ENCODE results near the gene SP140L. TPM values are rescaled to one million over a fixed set of nuclear protein-coding genes. Genes with fewer than 3 reads are reported as not detected.

Gene SP140L
- total RNA-seq, 1 donor from 2014 or later: 27.2 TPM

- Histone ChIP-seq H3K36me3 (no peaks in the 10 kb centered on the region), H3K27me3 (no peaks in the 10 kb centered on the region), H3K4me1 (peaks cover 18% of the 10 kb centered on the region), H3K9me3 (no peaks in the 10 kb centered on the region), H3K4me3 (peak overlapping the region; percentile 62), H3K27ac (peak overlapping the region; percentile 89)
- intact Hi-C loops (cut with DNase I): no loop called here
- DNase-seq (no peak), ATAC-seq (peak; percentile 17)
- no peak for TF ChIP-seq CTCF (IDR thresholded peaks at IDR 0.05)
These were observed 85.3 kb downstream of the SP140L start for GRCh38 chr2:230412371-230412711.

GRCh38 chr2:230412846-230413245, 85.9 kb downstream of the SP140L start:
- H3K4me3 ChIP-seq: no peak overlapping the region
- H3K27me3 ChIP-seq: no peaks in the 10 kb centered on the region
- DNase-seq: no peak
- H3K4me1 ChIP-seq: peaks cover 23% of the 10 kb centered on the region
- no peaks in the 10 kb centered on the region for H3K36me3 ChIP-seq
- no peak for TF ChIP-seq CTCF (IDR thresholded peaks at IDR 0.05)
- no peak for ATAC-seq
- no peaks in the 10 kb centered on the region for H3K9me3 ChIP-seq
- no peak overlapping the region for H3K27ac ChIP-seq
- intact Hi-C loops (cut with DNase I): no loop called here

- peaks cover 28% of the 10 kb centered on the region for H3K4me1 ChIP-seq
- no peak for DNase-seq
- intact Hi-C loops (cut with DNase I): no loop called here
- no peak overlapping the region for H3K4me3 ChIP-seq
- no peak overlapping the region for H3K27ac ChIP-seq
- no peak for TF ChIP-seq CTCF (IDR thresholded peaks at IDR 0.05)
- ATAC-seq: no peak
- H3K9me3 ChIP-seq: no peaks in the 10 kb centered on the region
- no peaks in the 10 kb centered on the region for H3K27me3 ChIP-seq
- H3K36me3 ChIP-seq: no peaks in the 10 kb centered on the region
These were observed 86.5 kb downstream of the SP140L start for GRCh38 chr2:230413479-230413878.

- H3K27ac ChIP-seq: no peak overlapping the region
- H3K4me1 ChIP-seq: peaks cover 36% of the 10 kb centered on the region
- H3K9me3 ChIP-seq: no peaks in the 10 kb centered on the region
- TF ChIP-seq CTCF (IDR thresholded peaks at IDR 0.05): no peak
- no peaks in the 10 kb centered on the region for H3K36me3 ChIP-seq
- H3K4me3 ChIP-seq: no peak overlapping the region
- no peaks in the 10 kb centered on the region for H3K27me3 ChIP-seq
- intact Hi-C loops (cut with DNase I): no loop called here
- DNase-seq (no peak), ATAC-seq (no peak)
These were observed 87.3 kb downstream of the SP140L start for GRCh38 chr2:230414302-230414701.

GRCh38 chr2:230416061-230416721, 89.2 kb downstream of the SP140L start, which contains the start of gene SP100:
SP100 (plus strand) TSS chr2:230416201; CDS start chr2:230416297, 96 bp downstream.
- Histone ChIP-seq H3K27me3 (no peaks in the 10 kb centered on the region), H3K27ac (peak within 1 kb of the TSS; percentile 94), H3K36me3 (no peaks in the 10 kb centered on the region), H3K9me3 (no peaks in the 10 kb centered on the region), H3K4me1 (peaks cover 41% of the 10 kb centered on the region), H3K4me3 (peak within 1 kb of the TSS; percentile 64)
- no peak for TF ChIP-seq CTCF (IDR thresholded peaks at IDR 0.05)
- ATAC-seq (peak; percentile 88), DNase-seq (peak; percentile 87)
- intact Hi-C loops (cut with DNase I): no loop called here

GRCh38 chr2:230417436-230417835, 90.4 kb downstream of the SP140L start:
- no peaks in the 10 kb centered on the region for H3K36me3 ChIP-seq
- DNase-seq: no peak
- no peak for ATAC-seq
- intact Hi-C loops (cut with DNase I): no loop called here
- no peaks in the 10 kb centered on the region for H3K27me3 ChIP-seq
- peak overlapping the region; percentile 94 for H3K27ac ChIP-seq
- H3K9me3 ChIP-seq: no peaks in the 10 kb centered on the region
- H3K4me3 ChIP-seq: peak overlapping the region; percentile 64
- no peak for TF ChIP-seq CTCF (IDR thresholded peaks at IDR 0.05)
- H3K4me1 ChIP-seq: peaks cover 48% of the 10 kb centered on the region
